Measurements from ENCODE around the gene TDRD10.

Gene TDRD10

GRCh38 chr1:154575951-154576566 lies 74.0 kb downstream of the TDRD10 start:
- TF ChIP-seq CTBP1 (IDR thresholded peaks at IDR 0.05; ENCODE audit: borderline replicate concordance), result no peak
- TF ChIP-seq ARNT (IDR thresholded peaks at IDR 0.05), result no peak
- TF ChIP-seq ZNF384 (IDR thresholded peaks at IDR 0.05), result no peak
- TF ChIP-seq FOXM1 (IDR thresholded peaks at IDR 0.05; ENCODE audit: borderline replicate concordance), result no peak
- no peak for TF ChIP-seq PKNOX1 (IDR thresholded peaks at IDR 0.05)
- no peak for TF ChIP-seq HDGF (IDR thresholded peaks at IDR 0.05; ENCODE audit: borderline replicate concordance)
- TF ChIP-seq LEF1 (IDR thresholded peaks at IDR 0.05; ENCODE audit: borderline replicate concordance), result no peak
- no peak for TF ChIP-seq TARDBP (IDR thresholded peaks at IDR 0.05)
- POLR2A ChIA-PET, result interaction anchor here (1.7 kb wide), 1 partner anchor 16 kb away, joined by 3 read pairs; no protein-coding TSS in a partner anchor
- CTCF ChIA-PET, result no interaction called here
- no peak for DNase-seq (ENCODE audit: extremely low spot score)

- no peak for DNase-seq (ENCODE audit: extremely low spot score)
- TF ChIP-seq FOXK2 (IDR thresholded peaks at IDR 0.05) (no peak), BHLHE40 (IDR thresholded peaks at IDR 0.05; ENCODE audit: borderline replicate concordance) (no peak)
- CTCF ChIA-PET, result no interaction called here
- POLR2A ChIA-PET, result no interaction called here
Observed at GRCh38 chr1:154577346-154578057, 75.5 kb downstream of the TDRD10 start.

- ChIA-PET CTCF (no interaction called here), POLR2A (no interaction called here)
- DNase-seq (ENCODE audit: extremely low spot score), result no peak
- TF ChIP-seq FOXA1 (IDR thresholded peaks at IDR 0.05) (no peak), NFRKB (IDR thresholded peaks at IDR 0.05) (no peak), ELF4 (IDR thresholded peaks at IDR 0.05) (no peak), L3MBTL2 (conservative IDR thresholded peaks at IDR 0.05) (no peak), ZNF384 (IDR thresholded peaks at IDR 0.05) (no peak), FOXK2 (IDR thresholded peaks at IDR 0.05) (no peak), SUZ12 (IDR thresholded peaks at IDR 0.05) (no peak), FOXM1 (IDR thresholded peaks at IDR 0.05; ENCODE audit: borderline replicate concordance) (no peak), ARNT (IDR thresholded peaks at IDR 0.05) (no peak), SP1 (IDR thresholded peaks at IDR 0.05) (no peak)
Observed at GRCh38 chr1:154578058-154578418, 76.0 kb downstream of the TDRD10 start.

GRCh38 chr1:154579374-154579773 lies 77.4 kb downstream of the TDRD10 start:
- DNase-seq (ENCODE audit: extremely low spot score), result no peak
- TF ChIP-seq LEF1 (IDR thresholded peaks at IDR 0.05; ENCODE audit: borderline replicate concordance) (no peak), BHLHE40 (IDR thresholded peaks at IDR 0.05; ENCODE audit: borderline replicate concordance) (no peak), NFRKB (IDR thresholded peaks at IDR 0.05) (no peak), L3MBTL2 (conservative IDR thresholded peaks at IDR 0.05) (no peak), CTBP1 (IDR thresholded peaks at IDR 0.05; ENCODE audit: borderline replicate concordance) (no peak), ELF4 (IDR thresholded peaks at IDR 0.05) (no peak), PKNOX1 (IDR thresholded peaks at IDR 0.05) (no peak)
- POLR2A ChIA-PET, result no interaction called here
- CTCF ChIA-PET, result no interaction called here

- no peak for TF ChIP-seq FOXK2 (IDR thresholded peaks at IDR 0.05)
- TF ChIP-seq CTBP1 (IDR thresholded peaks at IDR 0.05; ENCODE audit: borderline replicate concordance), result no peak
- TF ChIP-seq L3MBTL2 (conservative IDR thresholded peaks at IDR 0.05), result no peak
- TF ChIP-seq LEF1 (IDR thresholded peaks at IDR 0.05; ENCODE audit: borderline replicate concordance), result no peak
- TF ChIP-seq BHLHE40 (IDR thresholded peaks at IDR 0.05; ENCODE audit: borderline replicate concordance), result no peak
- TF ChIP-seq PKNOX1 (IDR thresholded peaks at IDR 0.05), result no peak
- TF ChIP-seq FOXA1 (IDR thresholded peaks at IDR 0.05), result no peak
- no peak for TF ChIP-seq TARDBP (IDR thresholded peaks at IDR 0.05)
- no peak for TF ChIP-seq HDGF (IDR thresholded peaks at IDR 0.05; ENCODE audit: borderline replicate concordance)
- TF ChIP-seq FOXM1 (IDR thresholded peaks at IDR 0.05; ENCODE audit: borderline replicate concordance), result no peak
- no peak for TF ChIP-seq NFRKB (IDR thresholded peaks at IDR 0.05)
- ChIA-PET CTCF (no interaction called here), POLR2A (no interaction called here)
- no peak for DNase-seq (ENCODE audit: extremely low spot score)
Observed at GRCh38 chr1:154581766-154582165, 79.7 kb downstream of the TDRD10 start.

GRCh38 chr1:154582885-154583284 lies 80.9 kb downstream of the TDRD10 start:
- no peak for DNase-seq (ENCODE audit: extremely low spot score)
- POLR2A ChIA-PET, result no interaction called here
- CTCF ChIA-PET, result no interaction called here
- TF ChIP-seq NFRKB (IDR thresholded peaks at IDR 0.05) (no peak), CTBP1 (IDR thresholded peaks at IDR 0.05; ENCODE audit: borderline replicate concordance) (no peak), PKNOX1 (IDR thresholded peaks at IDR 0.05) (no peak), ZNF384 (IDR thresholded peaks at IDR 0.05) (no peak), SUZ12 (IDR thresholded peaks at IDR 0.05) (no peak), FOXA1 (IDR thresholded peaks at IDR 0.05) (no peak), ELF4 (IDR thresholded peaks at IDR 0.05) (no peak), FOXK2 (IDR thresholded peaks at IDR 0.05) (no peak), LEF1 (IDR thresholded peaks at IDR 0.05; ENCODE audit: borderline replicate concordance) (no peak), SP1 (IDR thresholded peaks at IDR 0.05) (no peak), FOXM1 (IDR thresholded peaks at IDR 0.05; ENCODE audit: borderline replicate concordance) (no peak), L3MBTL2 (conservative IDR thresholded peaks at IDR 0.05) (no peak), HDGF (IDR thresholded peaks at IDR 0.05; ENCODE audit: borderline replicate concordance) (no peak), BHLHE40 (IDR thresholded peaks at IDR 0.05; ENCODE audit: borderline replicate concordance) (no peak), ARNT (IDR thresholded peaks at IDR 0.05) (no peak), TARDBP (IDR thresholded peaks at IDR 0.05) (no peak)

Measured in HEK293T (cell line).